IMR-90 (cell line): ENCODE data around the gene PSME4. TPM values are rescaled to one million over a fixed set of nuclear protein-coding genes. Genes with fewer than 3 reads are reported as not detected.
A peak's percentile ranks its signal among the peaks of the same experiment; 100 is the strongest.

Experiments used
- ATAC-seq: fragments of 200-7000 bp; cut with Tn5 transposase; 2 replicates; pipeline ENCODE4 v1.9.1; 2020; ENCODE audit warnings: low read depth, mild to moderate bottlenecking, moderate library complexity
- BruUV-seq: library from RNA; stranded (reverse); fragments of 400-500 nt; replicated peaks from 2 replicates; lab custom pipeline; 2021; lab: Mats Ljungman, UMichigan
- CTCF ChIA-PET: fragments of 300-600 bp; formaldehyde crosslinking; extraction: SDS; loops from one replicate; lab custom pipeline; 2021; ENCODE audit warnings: antibody characterized with exemption; lab: Yijun Ruan, JAX
- POLR2A ChIA-PET: fragments of 300-600 bp; sonication (Branson Sonifier 250); formaldehyde crosslinking; loops from one replicate; lab custom pipeline; 2022; ENCODE audit warnings: antibody characterized with exemption; ENCODE audit not compliant: unreplicated experiment; lab: Charles Lee
- DNase-seq: peaks from one replicate; pipeline ENCODE4 v3.0.0; 2013
- H2AFZ ChIP-seq: replicated peaks from 2 replicates; pipeline ENCODE3; 2013; ENCODE audit warnings: low read length, mild to moderate bottlenecking; ENCODE audit not compliant: poor library complexity
- H2AK5ac ChIP-seq: 2 replicates; pipeline ENCODE4 v1.6.1; 2013; ENCODE audit warnings: low read depth, low read length, inconsistent platforms
- H2AK9ac ChIP-seq: replicated peaks from 2 replicates; pipeline ENCODE3; 2013; ENCODE audit warnings: mild to moderate bottlenecking, low read depth, low read length, moderate library complexity; ENCODE audit not compliant: poor library complexity
- H2BK120ac ChIP-seq: 2 replicates; pipeline ENCODE4 v1.6.1; 2013; ENCODE audit warnings: low read depth, low read length, inconsistent platforms
- H2BK15ac ChIP-seq: 3 replicates; pipeline ENCODE4 v1.6.1; 2013; ENCODE audit warnings: low read depth, low read length, inconsistent platforms
- H2BK20ac ChIP-seq: 2 replicates; pipeline ENCODE4 v1.6.1; 2013; ENCODE audit warnings: low read depth, mild to moderate bottlenecking, inconsistent platforms, low read length, moderate library complexity
- H2BK5ac ChIP-seq: 2 replicates; pipeline ENCODE4 v1.6.1; 2013; ENCODE audit warnings: mild to moderate bottlenecking, low read depth, low read length, inconsistent platforms; ENCODE audit not compliant: poor library complexity, severe bottlenecking
- H3K14ac ChIP-seq: replicated peaks from 2 replicates; pipeline ENCODE4 v1.6.1; 2013; ENCODE audit warnings: low read depth, low read length, inconsistent platforms
- H3K18ac ChIP-seq: 2 replicates; pipeline ENCODE4 v1.6.1; 2013; ENCODE audit warnings: low read depth, low read length, control low read depth
- H3K23ac ChIP-seq: 2 replicates; pipeline ENCODE4 v1.6.1; 2013; ENCODE audit warnings: low read depth, low read length, inconsistent platforms
- H3K27ac ChIP-seq: 2 replicates; pipeline ENCODE4 v1.5.1; 2013; ENCODE audit warnings: mild to moderate bottlenecking, control low read depth, low read length; ENCODE audit not compliant: insufficient read depth
- H3K27me3 ChIP-seq: 2 replicates; pipeline ENCODE4 v1.6.1; 2013; ENCODE audit warnings: low read length; ENCODE audit not compliant: control insufficient read depth, insufficient read depth
- H3K36me3 ChIP-seq: 2 replicates; pipeline ENCODE4 v1.6.1; 2013; ENCODE audit warnings: low read length, mixed read lengths; ENCODE audit not compliant: control insufficient read depth, insufficient read depth
- H3K4ac ChIP-seq: 2 replicates; pipeline ENCODE4 v1.6.1; 2013; ENCODE audit warnings: low read depth, low read length, inconsistent platforms
- H3K4me1 ChIP-seq: 2 replicates; pipeline ENCODE4 v1.6.1; 2013; ENCODE audit warnings: low read length, mixed read lengths; ENCODE audit not compliant: control insufficient read depth, insufficient read depth
- H3K4me2 ChIP-seq: 2 replicates; pipeline ENCODE4 v1.6.1; 2013; ENCODE audit warnings: low read depth, mild to moderate bottlenecking, control low read depth, low read length, moderate library complexity
- H3K4me3 ChIP-seq: 2 replicates; pipeline ENCODE4 v1.5.1; 2013; ENCODE audit warnings: low read depth, mild to moderate bottlenecking, control low read depth, low read length, moderate library complexity; ENCODE audit not compliant: insufficient read depth
- H3K56ac ChIP-seq: 2 replicates; pipeline ENCODE4 v1.6.1; 2013; ENCODE audit warnings: low read length, inconsistent platforms; ENCODE audit not compliant: insufficient read depth; ENCODE audit errors: extremely low read depth
- H3K79me1 ChIP-seq, 2 experiments: 2 replicates each; pipeline ENCODE4 v1.6.1; 2013; ENCODE audit warnings: low read length in 2 of 2, inconsistent platforms in 1 of 2, low read depth in 1 of 2
- H3K9ac ChIP-seq: 2 replicates; pipeline ENCODE4 v1.6.1; 2013; ENCODE audit warnings: low read depth, low read length, control low read depth
- H3K9me1 ChIP-seq: 2 replicates; pipeline ENCODE4 v1.6.1; 2013; ENCODE audit warnings: low read length, inconsistent platforms; ENCODE audit not compliant: insufficient read depth
- H3K9me3 ChIP-seq: 2 replicates; pipeline ENCODE4 v1.6.1; 2013; ENCODE audit warnings: low read length; ENCODE audit not compliant: control insufficient read depth, insufficient read depth
- H4K20me1 ChIP-seq: 2 replicates; pipeline ENCODE4 v1.6.1; 2013; ENCODE audit warnings: low read length, inconsistent platforms; ENCODE audit not compliant: insufficient read depth
- H4K5ac ChIP-seq: 2 replicates; pipeline ENCODE4 v1.6.1; 2013; ENCODE audit warnings: mild to moderate bottlenecking, low read depth, low read length, control low read depth
- H4K8ac ChIP-seq, 2 experiments: 2 replicates each; pipeline ENCODE4 v1.6.1; 2013; ENCODE audit warnings: low read depth in 2 of 2, low read length in 2 of 2, control low read depth in 1 of 2, inconsistent platforms in 1 of 2
- H4K91ac ChIP-seq: 2 replicates; pipeline ENCODE4 v1.6.1; 2013; ENCODE audit warnings: low read depth, low read length, inconsistent platforms; ENCODE audit not compliant: insufficient read depth
- BHLHE40 ChIP-seq: fragments of 150-350 bp; IDR thresholded peaks from 2 replicates; pipeline ENCODE4 v1.6.1; 2016; ENCODE audit warnings: mild to moderate bottlenecking, low read depth, low read length
- CEBPB ChIP-seq: IDR thresholded peaks from 2 replicates; pipeline ENCODE4 v1.6.1; 2012; ENCODE audit warnings: low read depth, low read length, improper control_type of control experiment
- CHD1 ChIP-seq: IDR thresholded peaks from 2 replicates; pipeline ENCODE4 v1.6.1; 2012; ENCODE audit warnings: low read depth, low read length, improper control_type of control experiment
- CTCF ChIP-seq: conservative IDR thresholded peaks from 2 replicates; pipeline ENCODE4 v1.5.1; 2012; ENCODE audit warnings: mild to moderate bottlenecking, low read depth, low read length, improper control_type of control experiment
- ELK1 ChIP-seq: fragments of 150-350 bp; IDR thresholded peaks from 2 replicates; pipeline ENCODE4 v1.6.1; 2016; ENCODE audit warnings: low read depth, mild to moderate bottlenecking, low read length, moderate library complexity, borderline replicate concordance
- FOS ChIP-seq: fragments of 150-350 bp; IDR thresholded peaks from 2 replicates; pipeline ENCODE4 v1.6.1; 2016; ENCODE audit warnings: low read depth, low read length
- MAFK ChIP-seq: IDR thresholded peaks from 2 replicates; pipeline ENCODE4 v1.6.1; 2012; ENCODE audit warnings: low read depth, low read length, improper control_type of control experiment
- MAZ ChIP-seq: IDR thresholded peaks from 2 replicates; pipeline ENCODE4 v1.6.1; 2012; ENCODE audit warnings: low read depth, mild to moderate bottlenecking, low read length, improper control_type of control experiment, moderate library complexity, borderline replicate concordance
- MXI1 ChIP-seq: IDR thresholded peaks from 2 replicates; pipeline ENCODE4 v1.6.1; 2012; ENCODE audit warnings: low read depth, mild to moderate bottlenecking, low read length, moderate library complexity, borderline replicate concordance
- NFE2L2 ChIP-seq: fragments of 150-350 bp; IDR thresholded peaks from 2 replicates; pipeline ENCODE4 v1.6.1; 2016; ENCODE audit warnings: low read depth, mild to moderate bottlenecking, low read length
- POLR2A ChIP-seq: IDR thresholded peaks from 2 replicates; pipeline ENCODE4 v1.6.1; 2012; ENCODE audit warnings: mild to moderate bottlenecking, low read depth, low read length
- RAD21 ChIP-seq: IDR thresholded peaks from 2 replicates; pipeline ENCODE4 v1.6.1; 2012; ENCODE audit warnings: low read length, improper control_type of control experiment
- RCOR1 ChIP-seq: IDR thresholded peaks from 2 replicates; pipeline ENCODE4 v1.6.1; 2012; ENCODE audit warnings: mild to moderate bottlenecking, low read length, improper control_type of control experiment; ENCODE audit not compliant: insufficient replicate concordance
- RFX5 ChIP-seq: IDR thresholded peaks from 2 replicates; pipeline ENCODE4 v1.8.0; 2012; ENCODE audit warnings: low read depth, mild to moderate bottlenecking, low read length, moderate library complexity
- SMC3 ChIP-seq: fragments of 150-350 bp; IDR thresholded peaks from 2 replicates; pipeline ENCODE4 v1.6.1; 2016; ENCODE audit warnings: low read depth, mild to moderate bottlenecking, antibody characterized with exemption, low read length, moderate library complexity
- USF2 ChIP-seq: fragments of 150-350 bp; IDR thresholded peaks from 2 replicates; pipeline ENCODE4 v1.6.1; 2017; ENCODE audit warnings: mild to moderate bottlenecking, antibody characterized with exemption, low read length, low read depth
- WGBS, 2 experiments: methylation state at CpG; one replicate each; pipeline versions ENCODE4 v1.1.5 to v1.1.7; 2013; ENCODE audit warnings: missing lambda C conversion rate in 2 of 2; ENCODE audit not compliant: insufficient read length in 1 of 2; ENCODE audit errors: extremely low coverage in 2 of 2; 5-methylcytosine and 5-hydroxymethylcytosine counted together
- dilution Hi-C: fragments of 300-500 bp; cut with HindIII; formaldehyde crosslinking; loops from one replicate; pipeline ENCODE4 v1.14.3; 2018; ENCODE audit warnings: low sequenced_read_pairs; ENCODE audit not compliant: unreplicated experiment
- in situ Hi-C: fragments of 300-500 bp; cut with MboI; formaldehyde crosslinking; loops from 3 replicates; pipeline ENCODE4 v1.14.3; 2019; ENCODE audit warnings: low sequenced_read_pairs, inconsistent platforms, mixed read lengths
- intact Hi-C: fragments of 100-400 bp; cut with micrococcal nuclease; formaldehyde crosslinking; loops from 2 replicates; pipeline ENCODE4 v1.10.0; 2022
- polyA plus RNA-seq, 3 experiments: library from polyadenylated mRNA; depleted of rRNA; stranded (reverse); fragments of >200 nt; gene quantifications; 2 replicates each; pipeline ENCODE4 v1.2.3, GENCODE V29; 2012; ENCODE audit warnings: low replicate concordance in 1 of 3
- total RNA-seq: library from RNA; depleted of rRNA; stranded (reverse); fragments of >200 nt; gene quantifications from 2 replicates; pipeline ENCODE4 v1.2.3, GENCODE V29; 2012

PSME4 gene
- total and polyA plus RNA-seq, 2 of the 4 experiments (the other 2 are of a cell fraction), result 28.2 to 61.3 TPM

GRCh38 chr2:53865962-53866361 is 104.8 kb downstream of the PSME4 start:
- no peak for TF ChIP-seq NFE2L2
- TF ChIP-seq RFX5, result no peak
- no peak for TF ChIP-seq RAD21
- no peak for TF ChIP-seq FOS
- TF ChIP-seq ELK1, result no peak
- no peak for TF ChIP-seq CHD1
- TF ChIP-seq BHLHE40, result no peak
- no peak for TF ChIP-seq POLR2A
- TF ChIP-seq CTCF, result no peak
- no peak for TF ChIP-seq MAFK
- no peak for TF ChIP-seq RCOR1
- TF ChIP-seq SMC3, result no peak
- no peak for TF ChIP-seq MAZ
- no peak for TF ChIP-seq CEBPB
- no peak for TF ChIP-seq MXI1
- no peak for TF ChIP-seq USF2
- H3K27ac ChIP-seq, result no peak overlapping the region
- H3K27me3 ChIP-seq, result no peaks in the 10 kb centered on the region
- H2BK120ac ChIP-seq, result no peak overlapping the region
- H3K56ac ChIP-seq, result no peak overlapping the region
- no peak overlapping the region for H2AK5ac ChIP-seq
- no peak overlapping the region for H4K8ac ChIP-seq
- H3K9ac ChIP-seq, result no peak overlapping the region
- no peak overlapping the region for H2BK5ac ChIP-seq
- H3K18ac ChIP-seq, result no peak overlapping the region
- H3K4me2 ChIP-seq, result no peak overlapping the region
- no peak overlapping the region for H2AFZ ChIP-seq
- H2BK20ac ChIP-seq, result no peak overlapping the region
- no peak overlapping the region for H2AK9ac ChIP-seq
- ATAC-seq, result peak; percentile 31
- peak; percentile 41 for DNase-seq
- no peak overlapping the region for H3K23ac ChIP-seq
- H3K4me1 ChIP-seq, result no peaks in the 10 kb centered on the region
- no peaks in the 10 kb centered on the region for H4K20me1 ChIP-seq
- BruUV-seq, result no TSS peak
- H3K4ac ChIP-seq, result no peak overlapping the region
- no CpG with 5 or more reads among the region's 5 CpGs for WGBS, 2 experiments
- H3K79me1 ChIP-seq, result peaks cover 2 to 10% of the 10 kb centered on the region in 2 experiments; a peak in 3 of 4 replicates
- H3K9me3 ChIP-seq, result no peaks in the 10 kb centered on the region
- H3K14ac ChIP-seq, result no peak overlapping the region
- in situ Hi-C loops (no loop called here), dilution Hi-C loops (no loop called here), intact Hi-C loops (no loop called here)
- no peak overlapping the region for H3K4me3 ChIP-seq
- ChIA-PET CTCF (no interaction called here), POLR2A (no interaction called here)
- H4K5ac ChIP-seq, result no peak overlapping the region
- H3K36me3 ChIP-seq, result peaks cover 23% of the 10 kb centered on the region
- H3K9me1 ChIP-seq, result no peaks in the 10 kb centered on the region; the same call in 1 of the 2 replicates
- no peak overlapping the region for H4K91ac ChIP-seq
- no peak overlapping the region for H2BK15ac ChIP-seq
